NB4 (cell line): Measurements from ENCODE around the gene ARID5A.
"Not testable (repeated sequence)": the region's sequence is repeated elsewhere in the genome, so short reads cannot be mapped to it uniquely, and the experiment has no call there.

Source experiments
- DNase-seq: peaks from one replicate; pipeline ENCODE4 v3.0.0; 2010; ENCODE audit warnings: low read depth
- H3K4me3 ChIP-seq: one replicate; pipeline ENCODE4 v1.5.1; 2011; ENCODE audit warnings: mild to moderate bottlenecking, low read depth, low read length, moderate library complexity
- MYC ChIP-seq: IDR thresholded peaks from 2 replicates; pipeline ENCODE4 v1.6.1; 2011; ENCODE audit warnings: low read depth, low read length
- POLR2A ChIP-seq: IDR thresholded peaks from 2 replicates; pipeline ENCODE4 v1.6.1; 2011; ENCODE audit warnings: mild to moderate bottlenecking; ENCODE audit not compliant: insufficient read length; ENCODE audit errors: extremely low read depth
- TF ChIP-seq, protein P1 (sequence below): IDR thresholded peaks from 2 replicates; pipeline ENCODE4 v1.6.1; 2011; ENCODE audit warnings: low read depth, low read length
- TF ChIP-seq, protein P2 (sequence below): IDR thresholded peaks from one replicate; pipeline ENCODE4 v1.5.1; 2012; ENCODE audit warnings: low read depth, low read length

Gene ARID5A

DNA sequence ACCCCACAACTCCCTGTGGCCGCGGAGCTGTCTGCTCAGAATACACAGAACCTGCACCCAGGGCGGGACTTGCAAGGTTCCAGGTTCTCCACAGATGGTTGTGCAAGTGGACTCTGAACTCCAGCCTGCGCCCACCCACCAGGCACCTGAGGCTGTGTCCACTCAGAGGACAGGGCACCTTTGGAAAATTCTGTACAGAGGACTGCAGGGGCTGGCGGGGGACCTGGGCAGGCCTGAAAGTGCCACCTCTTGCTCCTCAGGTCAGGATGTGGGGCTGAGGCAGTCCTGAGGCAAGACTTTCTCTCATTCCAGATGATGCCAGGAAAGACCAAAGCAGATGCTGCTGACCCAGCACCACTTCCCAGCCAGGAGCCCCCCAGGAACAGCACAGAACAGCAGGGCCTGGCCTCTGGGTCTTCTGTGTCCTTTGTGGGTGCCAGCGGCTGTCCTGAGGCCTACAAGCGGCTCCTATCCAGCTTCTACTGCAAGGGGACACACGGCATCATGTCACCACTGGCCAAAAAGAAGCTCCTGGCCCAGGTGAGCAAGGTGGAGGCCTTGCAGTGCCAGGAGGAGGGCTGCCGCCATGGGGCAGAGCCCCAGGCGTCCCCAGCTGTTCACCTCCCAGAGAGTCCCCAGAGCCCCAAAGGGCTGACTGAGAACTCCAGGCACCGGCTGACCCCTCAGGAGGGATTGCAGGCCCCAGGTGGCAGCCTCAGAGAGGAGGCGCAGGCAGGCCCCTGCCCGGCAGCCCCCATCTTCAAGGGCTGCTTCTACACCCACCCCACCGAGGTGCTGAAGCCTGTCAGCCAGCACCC is 14.4 kb downstream of the ARID5A start:
- no peak for DNase-seq
- H3K4me3 ChIP-seq, result no peak overlapping the region
- TF ChIP-seq MYC (no peak), POLR2A (no peak)
- TF ChIP-seq, protein P1, sequence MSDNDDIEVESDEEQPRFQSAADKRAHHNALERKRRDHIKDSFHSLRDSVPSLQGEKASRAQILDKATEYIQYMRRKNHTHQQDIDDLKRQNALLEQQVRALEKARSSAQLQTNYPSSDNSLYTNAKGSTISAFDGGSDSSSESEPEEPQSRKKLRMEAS, result no peak
- TF ChIP-seq, protein P2, sequence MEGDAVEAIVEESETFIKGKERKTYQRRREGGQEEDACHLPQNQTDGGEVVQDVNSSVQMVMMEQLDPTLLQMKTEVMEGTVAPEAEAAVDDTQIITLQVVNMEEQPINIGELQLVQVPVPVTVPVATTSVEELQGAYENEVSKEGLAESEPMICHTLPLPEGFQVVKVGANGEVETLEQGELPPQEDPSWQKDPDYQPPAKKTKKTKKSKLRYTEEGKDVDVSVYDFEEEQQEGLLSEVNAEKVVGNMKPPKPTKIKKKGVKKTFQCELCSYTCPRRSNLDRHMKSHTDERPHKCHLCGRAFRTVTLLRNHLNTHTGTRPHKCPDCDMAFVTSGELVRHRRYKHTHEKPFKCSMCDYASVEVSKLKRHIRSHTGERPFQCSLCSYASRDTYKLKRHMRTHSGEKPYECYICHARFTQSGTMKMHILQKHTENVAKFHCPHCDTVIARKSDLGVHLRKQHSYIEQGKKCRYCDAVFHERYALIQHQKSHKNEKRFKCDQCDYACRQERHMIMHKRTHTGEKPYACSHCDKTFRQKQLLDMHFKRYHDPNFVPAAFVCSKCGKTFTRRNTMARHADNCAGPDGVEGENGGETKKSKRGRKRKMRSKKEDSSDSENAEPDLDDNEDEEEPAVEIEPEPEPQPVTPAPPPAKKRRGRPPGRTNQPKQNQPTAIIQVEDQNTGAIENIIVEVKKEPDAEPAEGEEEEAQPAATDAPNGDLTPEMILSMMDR, result no peak

DNA sequence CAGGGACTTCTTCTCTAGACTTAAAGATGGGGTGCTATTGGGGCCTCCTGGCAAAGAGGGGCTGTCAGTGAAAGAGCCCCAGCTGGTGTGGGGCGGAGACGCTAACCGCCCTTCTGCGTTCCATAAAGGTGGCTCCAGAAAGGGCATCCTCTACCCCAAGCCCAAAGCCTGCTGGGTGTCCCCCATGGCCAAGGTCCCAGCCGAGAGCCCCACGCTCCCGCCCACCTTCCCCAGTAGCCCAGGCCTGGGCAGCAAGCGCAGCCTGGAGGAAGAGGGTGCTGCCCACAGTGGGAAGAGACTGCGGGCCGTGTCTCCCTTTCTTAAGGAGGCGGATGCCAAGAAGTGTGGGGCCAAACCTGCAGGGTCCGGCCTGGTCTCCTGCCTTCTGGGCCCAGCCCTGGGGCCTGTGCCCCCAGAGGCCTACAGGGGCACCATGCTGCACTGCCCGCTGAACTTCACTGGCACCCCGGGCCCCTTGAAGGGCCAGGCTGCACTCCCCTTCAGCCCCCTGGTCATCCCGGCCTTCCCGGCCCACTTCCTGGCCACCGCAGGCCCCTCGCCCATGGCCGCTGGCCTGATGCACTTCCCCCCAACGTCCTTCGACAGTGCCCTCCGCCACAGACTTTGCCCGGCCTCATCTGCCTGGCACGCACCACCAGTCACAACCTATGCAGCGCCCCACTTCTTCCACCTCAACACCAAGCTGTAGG is 15.2 kb downstream of the ARID5A start:
- H3K4me3 ChIP-seq, result no peak overlapping the region
- TF ChIP-seq MYC, result no peak
- TF ChIP-seq, protein P1, result no peak
- TF ChIP-seq, protein P2, result no peak
- TF ChIP-seq POLR2A, result no peak
- DNase-seq, result no peak

DNA sequence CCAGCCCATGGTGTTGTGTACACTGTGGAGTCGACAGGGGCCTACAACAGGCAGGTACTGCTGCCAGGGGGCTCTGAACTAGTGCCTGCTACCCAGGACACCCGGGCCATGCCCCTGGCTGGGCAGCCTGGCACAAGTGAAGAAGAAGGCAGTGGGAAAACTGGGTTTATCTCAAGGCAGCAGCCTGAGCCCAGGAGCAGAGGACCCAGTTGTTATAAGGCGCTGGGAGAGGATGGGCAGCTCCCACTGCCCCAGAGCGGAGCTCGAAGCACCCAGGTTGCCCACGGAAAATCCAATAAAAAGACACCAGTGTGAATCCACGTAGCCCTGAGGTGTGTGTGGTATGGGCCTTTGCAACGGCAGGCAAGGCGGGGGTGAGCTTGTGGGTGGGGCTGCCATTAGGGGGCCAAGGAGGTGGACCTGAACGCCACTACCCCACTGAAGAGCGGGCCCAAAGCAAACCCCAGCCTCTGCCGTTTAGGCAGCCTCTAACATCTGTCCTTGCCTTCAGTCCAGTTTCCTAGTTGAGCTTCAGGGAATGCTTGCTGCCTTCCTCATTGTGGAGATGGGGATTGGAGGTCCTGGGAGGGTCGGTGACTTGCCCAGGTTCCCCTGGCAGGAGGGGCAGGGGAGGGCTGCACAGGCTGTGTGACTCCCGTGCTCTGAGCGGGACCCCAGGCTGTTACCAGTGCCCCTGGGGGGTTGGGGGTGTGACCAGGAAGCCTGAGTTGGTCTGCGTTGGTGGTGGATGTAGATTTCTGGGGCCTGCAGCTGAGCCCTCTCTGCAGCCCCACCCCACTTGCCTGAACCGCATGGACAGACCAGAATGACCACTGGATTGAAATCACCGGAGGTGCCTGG is 16.0 kb downstream of the ARID5A start:
- H3K4me3 ChIP-seq, result no peak overlapping the region
- TF ChIP-seq POLR2A (no peak), MYC (no peak)
- TF ChIP-seq, protein P1, result no peak
- TF ChIP-seq, protein P2, result no peak
- DNase-seq, result no peak

DNA sequence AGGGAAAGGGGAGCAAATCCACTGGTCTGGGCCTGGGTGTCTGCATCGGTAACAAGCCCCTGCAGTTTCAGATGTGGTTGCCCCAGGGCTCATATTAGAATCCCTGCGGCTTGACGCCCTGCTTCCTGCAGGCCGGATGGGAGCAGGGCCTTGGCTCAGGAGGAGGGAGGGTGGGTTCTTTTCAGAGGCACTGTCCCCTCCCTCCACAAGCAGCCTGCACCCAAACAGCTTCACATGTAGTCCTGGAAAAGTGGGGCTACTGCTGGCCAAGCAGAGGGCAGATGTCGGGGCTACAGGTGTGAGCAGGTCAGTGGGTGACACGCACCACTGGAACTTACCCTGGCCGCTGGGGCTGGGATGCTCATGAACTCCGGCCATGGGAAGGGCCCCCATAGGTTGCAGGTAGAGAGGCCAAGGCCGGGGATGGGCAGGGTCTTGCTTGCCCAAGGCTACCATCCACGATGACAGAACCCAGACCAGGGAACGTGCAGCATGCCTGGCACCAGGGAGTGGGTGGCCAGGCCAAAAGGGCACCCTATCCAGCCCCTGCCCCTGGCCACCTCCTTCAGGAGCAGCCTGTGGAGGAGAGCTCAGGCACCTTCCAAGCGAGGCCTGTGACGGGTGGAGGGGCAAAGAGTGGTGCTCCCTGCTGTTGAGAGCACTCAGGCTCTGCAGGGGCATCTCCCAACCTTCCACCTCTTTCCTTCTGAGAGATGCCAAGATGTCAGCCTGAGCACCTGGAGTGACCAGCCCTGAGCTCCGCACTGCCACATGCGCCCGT is 16.8 kb downstream of the ARID5A start:
- DNase-seq, result no peak
- H3K4me3 ChIP-seq, result no peak overlapping the region
- TF ChIP-seq, protein P2, result no peak
- TF ChIP-seq POLR2A, result no peak
- no peak for TF ChIP-seq MYC
- TF ChIP-seq, protein P1, result no peak

DNA sequence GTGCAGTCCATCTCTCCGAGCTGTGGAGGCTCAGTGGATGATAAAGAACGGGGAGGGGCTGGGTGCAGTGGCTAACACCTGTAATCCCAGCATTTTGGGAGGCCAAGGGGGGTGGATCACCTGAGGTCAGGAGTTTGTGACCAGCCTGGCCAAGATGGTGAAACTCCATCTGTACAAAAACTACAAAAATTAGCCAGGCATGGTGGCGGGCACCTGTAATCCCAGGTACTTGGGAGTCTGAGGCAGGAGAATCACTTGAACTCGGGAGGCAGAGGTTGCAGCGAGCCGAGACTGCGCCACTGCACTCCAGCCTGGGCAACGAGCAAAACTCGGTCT is 17.4 kb downstream of the ARID5A start:
- H3K4me3 ChIP-seq, DNase-seq: not testable (repeated sequence)
